NCI-H446 treated with DMSO at 0.1 percent for 48 hours (cell line): ENCODE results near the gene BMAL1.
"Not testable (repeated sequence)": the region's sequence is repeated elsewhere in the genome, so short reads cannot be mapped to it uniquely, and the experiment has no call there.

ENCODE experiments used
- DNase-seq: peaks from one replicate; lab custom pipeline; 2025; lab: John Stamatoyannopoulos, UW

The BMAL1 gene

GRCh38 chr11:13382751-13383150 lies 105.2 kb downstream of the BMAL1 start:
- no peak for DNase-seq

GRCh38 chr11:13384908-13385640 lies 107.5 kb downstream of the BMAL1 start:
- DNase-seq, result no peak

- DNase-seq, result no peak
Measured at GRCh38 chr11:13386567-13386966, 109.0 kb downstream of the BMAL1 start.

- DNase-seq, result no peak
Measured at GRCh38 chr11:13388741-13389140, 111.2 kb downstream of the BMAL1 start.

- DNase-seq, result no peak
Measured at GRCh38 chr11:13391217-13391616, 113.6 kb downstream of the BMAL1 start.

- not testable (repeated sequence) for DNase-seq
Measured at GRCh38 chr11:13398335-13398734, 120.7 kb downstream of the BMAL1 start.

- no peak for DNase-seq
Measured at GRCh38 chr11:13405220-13405619, 127.6 kb downstream of the BMAL1 start.

GRCh38 chr11:13415201-13415600 lies 137.6 kb downstream of the BMAL1 start:
- no peak for DNase-seq

GRCh38 chr11:13421561-13421960 lies 144.0 kb downstream of the BMAL1 start:
- DNase-seq, result no peak

GRCh38 chr11:13423372-13423771 lies 145.8 kb downstream of the BMAL1 start:
- no peak for DNase-seq

GRCh38 chr11:13427440-13427839 lies 149.8 kb downstream of the BMAL1 start:
- no peak for DNase-seq

GRCh38 chr11:13429288-13429687 lies 151.7 kb downstream of the BMAL1 start:
- no peak for DNase-seq

- no peak for DNase-seq
Measured at GRCh38 chr11:13429836-13430235, 152.2 kb downstream of the BMAL1 start.

- DNase-seq, result no peak
Measured at GRCh38 chr11:13433437-13433836, 155.8 kb downstream of the BMAL1 start.

GRCh38 chr11:13434247-13435205 lies 156.9 kb downstream of the BMAL1 start:
- no peak for DNase-seq

GRCh38 chr11:13436836-13437235 lies 159.2 kb downstream of the BMAL1 start:
- DNase-seq, result not testable (repeated sequence)
